Type B pancreatic cell (in vitro differentiated cells): Measurements from ENCODE around the gene CASKIN2. TPM values are rescaled to one million over a fixed set of nuclear protein-coding genes. Genes with fewer than 3 reads are reported as not detected.
A peak's percentile ranks its signal among the peaks of the same experiment; 100 is the strongest.

Experiments
- DNase-seq: peaks from one replicate; pipeline ENCODE4 v3.0.0; 2021; ENCODE audit warnings: mixed read lengths; ENCODE audit not compliant: unreplicated experiment; ENCODE audit errors: extremely low spot score
- H3K27ac Mint-ChIP-seq: 2 replicates; pipeline ENCODE4 v1.8.0; 2021; ENCODE audit warnings: mild to moderate bottlenecking, mixed read lengths
- H3K27me3 Mint-ChIP-seq: 2 replicates; pipeline ENCODE4 v1.8.0; 2021; ENCODE audit warnings: mixed read lengths
- H3K36me3 Mint-ChIP-seq: 2 replicates; pipeline ENCODE4 v1.8.0; 2021; ENCODE audit warnings: mixed read lengths
- H3K4me1 Mint-ChIP-seq: one replicate; pipeline ENCODE4 v1.8.0; 2021; ENCODE audit warnings: mixed read lengths; ENCODE audit not compliant: unreplicated experiment
- H3K4me3 Mint-ChIP-seq: 2 replicates; pipeline ENCODE4 v1.8.0; 2021; ENCODE audit warnings: mild to moderate bottlenecking, mixed read lengths
- H3K9me3 Mint-ChIP-seq: 2 replicates; pipeline ENCODE4 v1.8.0; 2021; ENCODE audit warnings: mixed read lengths
- long read RNA-seq: library from polyadenylated mRNA; unstranded; transcript quantifications from one replicate; pipeline ENCODE4 v2.0.0, GENCODE V29; 2020
- total RNA-seq: library from RNA; stranded (reverse); gene quantifications from 2 replicates; pipeline ENCODE4 v1.2.1, GENCODE V29; 2021; ENCODE audit warnings: low replicate concordance
- TF ChIP-seq, protein P1 (sequence below): fragments of 200-600 bp; sonication (generic); conservative IDR thresholded peaks from 2 replicates; pipeline ENCODE4 v1.5.0; 2021; ENCODE audit warnings: antibody characterized with exemption, mild to moderate bottlenecking

Gene CASKIN2, protein sequence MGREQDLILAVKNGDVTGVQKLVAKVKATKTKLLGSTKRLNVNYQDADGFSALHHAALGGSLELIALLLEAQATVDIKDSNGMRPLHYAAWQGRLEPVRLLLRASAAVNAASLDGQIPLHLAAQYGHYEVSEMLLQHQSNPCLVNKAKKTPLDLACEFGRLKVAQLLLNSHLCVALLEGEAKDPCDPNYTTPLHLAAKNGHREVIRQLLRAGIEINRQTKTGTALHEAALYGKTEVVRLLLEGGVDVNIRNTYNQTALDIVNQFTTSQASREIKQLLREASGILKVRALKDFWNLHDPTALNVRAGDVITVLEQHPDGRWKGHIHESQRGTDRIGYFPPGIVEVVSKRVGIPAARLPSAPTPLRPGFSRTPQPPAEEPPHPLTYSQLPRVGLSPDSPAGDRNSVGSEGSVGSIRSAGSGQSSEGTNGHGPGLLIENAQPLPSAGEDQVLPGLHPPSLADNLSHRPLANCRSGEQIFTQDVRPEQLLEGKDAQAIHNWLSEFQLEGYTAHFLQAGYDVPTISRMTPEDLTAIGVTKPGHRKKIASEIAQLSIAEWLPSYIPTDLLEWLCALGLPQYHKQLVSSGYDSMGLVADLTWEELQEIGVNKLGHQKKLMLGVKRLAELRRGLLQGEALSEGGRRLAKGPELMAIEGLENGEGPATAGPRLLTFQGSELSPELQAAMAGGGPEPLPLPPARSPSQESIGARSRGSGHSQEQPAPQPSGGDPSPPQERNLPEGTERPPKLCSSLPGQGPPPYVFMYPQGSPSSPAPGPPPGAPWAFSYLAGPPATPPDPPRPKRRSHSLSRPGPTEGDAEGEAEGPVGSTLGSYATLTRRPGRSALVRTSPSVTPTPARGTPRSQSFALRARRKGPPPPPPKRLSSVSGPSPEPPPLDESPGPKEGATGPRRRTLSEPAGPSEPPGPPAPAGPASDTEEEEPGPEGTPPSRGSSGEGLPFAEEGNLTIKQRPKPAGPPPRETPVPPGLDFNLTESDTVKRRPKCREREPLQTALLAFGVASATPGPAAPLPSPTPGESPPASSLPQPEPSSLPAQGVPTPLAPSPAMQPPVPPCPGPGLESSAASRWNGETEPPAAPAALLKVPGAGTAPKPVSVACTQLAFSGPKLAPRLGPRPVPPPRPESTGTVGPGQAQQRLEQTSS (N-terminal part only)
- total RNA-seq = 29.5 and 31.2 TPM in 2 replicates
- long read RNA-seq, partial matches to known transcripts = 0 of 1 reads
- long read RNA-seq, other reads (novel, unspliced or antisense) = 1 of 1 reads

- TF ChIP-seq, protein P1, sequence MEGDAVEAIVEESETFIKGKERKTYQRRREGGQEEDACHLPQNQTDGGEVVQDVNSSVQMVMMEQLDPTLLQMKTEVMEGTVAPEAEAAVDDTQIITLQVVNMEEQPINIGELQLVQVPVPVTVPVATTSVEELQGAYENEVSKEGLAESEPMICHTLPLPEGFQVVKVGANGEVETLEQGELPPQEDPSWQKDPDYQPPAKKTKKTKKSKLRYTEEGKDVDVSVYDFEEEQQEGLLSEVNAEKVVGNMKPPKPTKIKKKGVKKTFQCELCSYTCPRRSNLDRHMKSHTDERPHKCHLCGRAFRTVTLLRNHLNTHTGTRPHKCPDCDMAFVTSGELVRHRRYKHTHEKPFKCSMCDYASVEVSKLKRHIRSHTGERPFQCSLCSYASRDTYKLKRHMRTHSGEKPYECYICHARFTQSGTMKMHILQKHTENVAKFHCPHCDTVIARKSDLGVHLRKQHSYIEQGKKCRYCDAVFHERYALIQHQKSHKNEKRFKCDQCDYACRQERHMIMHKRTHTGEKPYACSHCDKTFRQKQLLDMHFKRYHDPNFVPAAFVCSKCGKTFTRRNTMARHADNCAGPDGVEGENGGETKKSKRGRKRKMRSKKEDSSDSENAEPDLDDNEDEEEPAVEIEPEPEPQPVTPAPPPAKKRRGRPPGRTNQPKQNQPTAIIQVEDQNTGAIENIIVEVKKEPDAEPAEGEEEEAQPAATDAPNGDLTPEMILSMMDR = peak; percentile 99
- peak within 1 kb of the TSS; percentile 70 for H3K27ac Mint-ChIP-seq
- H3K9me3 Mint-ChIP-seq = no peaks in the 10 kb centered on the region
- DNase-seq = peak; percentile 98
- H3K36me3 Mint-ChIP-seq = peaks cover 4% of the 10 kb centered on the region
- peaks cover 23% of the 10 kb centered on the region for H3K4me1 Mint-ChIP-seq
- H3K4me3 Mint-ChIP-seq = peak within 1 kb of the TSS; percentile 86
- H3K27me3 Mint-ChIP-seq = no peaks in the 10 kb centered on the region
Measured at GRCh38 chr17:75515496-75516254, at the start of gene CASKIN2. Gene CASKIN2, minus strand, starts transcription at chr17:75515537. Its CDS starts 1,733 bp downstream, at chr17:75513804.

- Mint-ChIP-seq H3K27ac (no peak overlapping the region), H3K4me3 (no peak overlapping the region), H3K4me1 (peaks cover 13% of the 10 kb centered on the region), H3K27me3 (no peaks in the 10 kb centered on the region), H3K9me3 (no peaks in the 10 kb centered on the region), H3K36me3 (peaks cover 6% of the 10 kb centered on the region)
- no peak for DNase-seq
- TF ChIP-seq, protein P1 = no peak
Measured at GRCh38 chr17:75565066-75565465, 49.7 kb upstream of the CASKIN2 start.

DNA sequence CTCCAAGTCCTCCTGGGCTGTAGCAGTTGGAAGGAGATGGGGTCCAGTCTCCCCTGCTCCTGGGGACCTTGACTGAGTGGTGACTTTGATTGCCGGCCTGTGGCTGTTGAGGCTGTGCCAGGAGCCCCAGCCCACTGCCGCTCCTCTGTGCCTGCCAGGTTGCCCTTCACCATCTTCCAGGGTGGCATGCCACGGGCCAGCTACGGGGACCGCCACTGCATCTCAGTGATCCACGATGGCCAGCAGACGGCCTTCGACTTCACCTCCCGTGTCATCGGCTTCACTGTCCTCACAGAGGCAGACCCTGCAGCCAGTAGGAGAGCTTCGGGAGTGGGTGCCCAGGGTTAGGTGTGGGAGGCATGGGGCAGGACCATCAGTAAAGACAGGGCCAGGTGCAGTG lies 48.9 kb upstream of the CASKIN2 start:
- H3K4me1 Mint-ChIP-seq = peaks cover 13% of the 10 kb centered on the region
- H3K27me3 Mint-ChIP-seq = no peaks in the 10 kb centered on the region
- no peaks in the 10 kb centered on the region for H3K9me3 Mint-ChIP-seq
- H3K36me3 Mint-ChIP-seq = peaks cover 6% of the 10 kb centered on the region
- DNase-seq = no peak
- no peak overlapping the region for H3K4me3 Mint-ChIP-seq
- no peak overlapping the region for H3K27ac Mint-ChIP-seq
- TF ChIP-seq, protein P1 = no peak

DNA sequence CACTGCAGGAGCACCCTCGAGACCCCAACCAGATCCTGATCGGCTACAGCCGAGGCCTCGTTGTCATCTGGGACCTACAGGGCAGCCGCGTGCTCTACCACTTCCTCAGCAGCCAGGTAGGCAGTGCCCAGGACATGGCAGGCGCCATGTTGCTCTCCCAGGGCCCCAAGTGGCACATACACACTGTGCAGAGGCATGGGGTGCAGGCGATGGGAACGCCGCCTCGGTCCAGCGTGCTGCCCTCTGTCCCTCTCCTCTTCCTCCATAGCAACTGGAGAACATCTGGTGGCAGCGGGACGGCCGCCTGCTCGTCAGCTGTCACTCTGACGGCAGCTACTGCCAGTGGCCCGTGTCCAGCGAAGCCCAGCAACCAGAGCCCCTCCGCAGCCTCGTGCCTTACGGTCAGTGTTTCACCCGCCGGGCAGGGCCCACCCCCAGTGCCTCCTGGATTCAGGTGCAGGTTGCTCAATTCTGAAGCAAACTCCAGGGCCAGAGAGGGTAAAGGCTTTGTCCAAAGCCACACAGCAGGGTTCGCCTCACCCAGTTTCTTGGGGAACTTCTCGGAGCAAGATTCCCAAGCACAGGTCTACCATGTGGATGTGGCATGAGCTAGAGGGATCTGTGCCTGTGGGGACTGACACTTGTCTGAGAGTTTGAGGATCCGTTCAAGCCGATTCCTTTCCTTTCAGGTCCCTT lies 47.9 kb upstream of the CASKIN2 start:
- H3K27me3 Mint-ChIP-seq = no peaks in the 10 kb centered on the region
- no peak overlapping the region for H3K4me3 Mint-ChIP-seq
- H3K36me3 Mint-ChIP-seq = peaks cover 6% of the 10 kb centered on the region
- DNase-seq = no peak
- no peaks in the 10 kb centered on the region for H3K9me3 Mint-ChIP-seq
- no peak overlapping the region for H3K27ac Mint-ChIP-seq
- TF ChIP-seq, protein P1 = no peak
- peaks cover 13% of the 10 kb centered on the region for H3K4me1 Mint-ChIP-seq
